ENCODE data around the gene C14orf180.
A peak's percentile ranks its signal among the peaks of the same experiment; 100 is the strongest.

The C14orf180 gene

GRCh38 chr14:104574978-104575583, 4.5 kb upstream of the C14orf180 start:
- CTCF ChIA-PET: interaction anchor here (1.1 kb wide), 1 partner anchor 11 kb away, joined by 3 read pairs; no protein-coding TSS in a partner anchor
- POLR2A ChIA-PET: no interaction called here

GRCh38 chr14:104576232-104576969, 3.2 kb upstream of the C14orf180 start:
- TF ChIP-seq ZBTB8A (tag by site-specific recombination; IDR thresholded peaks at IDR 0.05) (0 out of 2 replicates have a peak, but pooled peaks have one; percentile 12), ZNF513 (tag by site-specific recombination; IDR thresholded peaks at IDR 0.05) (no peak)
- POLR2A ChIA-PET: no interaction called here

More at GRCh38 chr14:104574978-104575583, 4.5 kb upstream of the C14orf180 start:
- no peak overlapping the region for H3K27ac ChIP-seq (ENCODE audit: extremely low read depth, low read depth, low read length)
- H3K4me3 ChIP-seq (ENCODE audit: low read depth, low read length): no peak overlapping the region
- no peaks in the 10 kb centered on the region for H3K9me3 ChIP-seq (ENCODE audit: control insufficient read depth, insufficient read depth, low read depth, low read length)
- no peaks in the 10 kb centered on the region for H3K4me1 ChIP-seq (ENCODE audit: control insufficient read depth, insufficient read depth, low read length)
- H3K36me3 ChIP-seq (ENCODE audit: control insufficient read depth in 2 of 2, insufficient read depth in 1 of 2, low read length in 2 of 2): no peaks in the 10 kb centered on the region
- no peak for TF ChIP-seq ZNF175 (tag by site-specific recombination; IDR thresholded peaks at IDR 0.05)
- TF ChIP-seq MZF1 (tag by site-specific recombination; IDR thresholded peaks at IDR 0.05; ENCODE audit: borderline replicate concordance): no peak

GRCh38 chr14:104576970-104577332, 2.6 kb upstream of the C14orf180 start:
- Histone ChIP-seq H3K4me3 (ENCODE audit: low read depth, low read length) (no peak overlapping the region), H3K9me3 (ENCODE audit: control insufficient read depth, insufficient read depth, low read depth, low read length) (no peaks in the 10 kb centered on the region), H3K4me1 (ENCODE audit: control insufficient read depth, insufficient read depth, low read length) (no peaks in the 10 kb centered on the region), H3K36me3 (ENCODE audit: control insufficient read depth in 2 of 2, insufficient read depth in 1 of 2, low read length in 2 of 2) (no peaks in the 10 kb centered on the region), H3K27ac (ENCODE audit: extremely low read depth, low read depth, low read length) (no peak overlapping the region)
- TF ChIP-seq ZNF175 (tag by site-specific recombination; IDR thresholded peaks at IDR 0.05): no peak
- no peak for TF ChIP-seq ZNF19 (tag by site-specific recombination; IDR thresholded peaks at IDR 0.05; ENCODE audit: low read depth)
- TF ChIP-seq PRDM4 (tag by site-specific recombination; IDR thresholded peaks at IDR 0.05): no peak
- TF ChIP-seq ZNF18 (tag by site-specific recombination; IDR thresholded peaks at IDR 0.05): no peak
- no peak for TF ChIP-seq KLF7 (tag by site-specific recombination; IDR thresholded peaks at IDR 0.05; ENCODE audit: borderline replicate concordance)
- no peak for TF ChIP-seq HIC1 (tag by site-specific recombination; IDR thresholded peaks at IDR 0.05)
- TF ChIP-seq ZNF239 (tag by site-specific recombination; IDR thresholded peaks at IDR 0.05): no peak
- TF ChIP-seq CTCF (tag by site-specific recombination; IDR thresholded peaks at IDR 0.05): no peak
- no peak for TF ChIP-seq ZNF324 (tag by site-specific recombination; IDR thresholded peaks at IDR 0.05)
- no peak for TF ChIP-seq ZFP41 (tag by site-specific recombination; IDR thresholded peaks at IDR 0.05; ENCODE audit: borderline replicate concordance)
- TF ChIP-seq ZNF529 (tag by site-specific recombination; IDR thresholded peaks at IDR 0.05; ENCODE audit: insufficient replicate concordance): no peak
- TF ChIP-seq ZNF354C (tag by site-specific recombination; IDR thresholded peaks at IDR 0.05; ENCODE audit: borderline replicate concordance, low read depth): no peak
- no peak for TF ChIP-seq ZNF169 (tag by site-specific recombination; IDR thresholded peaks at IDR 0.05)
- no peak for TF ChIP-seq PBX3 (CRISPR knock-in tag; IDR thresholded peaks at IDR 0.05)
- TF ChIP-seq KLF9 (tag by site-specific recombination; IDR thresholded peaks at IDR 0.05; ENCODE audit: low read depth): no peak
- POLR2A ChIA-PET: no interaction called here
- CTCF ChIA-PET: interaction anchor here (1.5 kb wide), 2 partner anchors 13 to 63 kb away, joined by 3 to 6 read pairs; no protein-coding TSS in a partner anchor

More at GRCh38 chr14:104576232-104576969, 3.2 kb upstream of the C14orf180 start:
- H3K27ac ChIP-seq (ENCODE audit: extremely low read depth, low read depth, low read length): no peak overlapping the region
- no peaks in the 10 kb centered on the region for H3K4me1 ChIP-seq (ENCODE audit: control insufficient read depth, insufficient read depth, low read length)
- no peaks in the 10 kb centered on the region for H3K36me3 ChIP-seq (ENCODE audit: control insufficient read depth in 2 of 2, insufficient read depth in 1 of 2, low read length in 2 of 2)
- no peak overlapping the region for H3K4me3 ChIP-seq (ENCODE audit: low read depth, low read length)
- CTCF ChIA-PET: interaction anchor here (0.7 to 1.5 kb wide), 4 partner anchors 12 to 114 kb away, joined by 3 to 6 read pairs (median 3); no protein-coding TSS in a partner anchor
- H3K9me3 ChIP-seq (ENCODE audit: control insufficient read depth, insufficient read depth, low read depth, low read length): no peaks in the 10 kb centered on the region
